ENCODE measurements around the gene ATP7B. TPM values are rescaled to one million over a fixed set of nuclear protein-coding genes. Genes with fewer than 3 reads are reported as not detected.

The ATP7B gene
- total RNA-seq, 1 donor from 2014 or later: 11.2 TPM

GRCh38 chr13:51924756-51925544 is 86.3 kb downstream of the ATP7B start:
- Histone ChIP-seq H3K4me3 (ENCODE audit: low read depth, low read length) (no peak overlapping the region), H3K27me3 (ENCODE audit: control insufficient read depth, insufficient read depth, low read length) (no peaks in the 10 kb centered on the region), H3K36me3 (ENCODE audit: control insufficient read depth, insufficient read depth, low read length) (no peaks in the 10 kb centered on the region)
- DNase-seq (ENCODE audit: low read depth): no peak
- TF ChIP-seq CTCF (IDR thresholded peaks at IDR 0.05; ENCODE audit: insufficient read depth, low read length, poor library complexity, severe bottlenecking): no peak

- H3K36me3 ChIP-seq (ENCODE audit: control insufficient read depth, insufficient read depth, low read length): no peaks in the 10 kb centered on the region
- no peak for DNase-seq (ENCODE audit: low read depth)
- H3K4me3 ChIP-seq (ENCODE audit: low read depth, low read length): no peak overlapping the region
- TF ChIP-seq CTCF (IDR thresholded peaks at IDR 0.05; ENCODE audit: insufficient read depth, low read length, poor library complexity, severe bottlenecking): peak; percentile 25
- H3K27me3 ChIP-seq (ENCODE audit: control insufficient read depth, insufficient read depth, low read length): no peaks in the 10 kb centered on the region
Measured at GRCh38 chr13:51923983-51924539, 87.2 kb downstream of the ATP7B start.

GRCh38 chr13:51922771-51923480 is 88.3 kb downstream of the ATP7B start:
- Histone ChIP-seq H3K36me3 (ENCODE audit: control insufficient read depth, insufficient read depth, low read length) (no peaks in the 10 kb centered on the region), H3K4me3 (ENCODE audit: low read depth, low read length) (no peak overlapping the region), H3K27me3 (ENCODE audit: control insufficient read depth, insufficient read depth, low read length) (no peaks in the 10 kb centered on the region)
- no peak for TF ChIP-seq CTCF (IDR thresholded peaks at IDR 0.05; ENCODE audit: insufficient read depth, low read length, poor library complexity, severe bottlenecking)
- DNase-seq (ENCODE audit: low read depth): no peak

GRCh38 chr13:51921790-51922740 is 89.2 kb downstream of the ATP7B start:
- TF ChIP-seq CTCF (IDR thresholded peaks at IDR 0.05; ENCODE audit: insufficient read depth, low read length, poor library complexity, severe bottlenecking): no peak
- no peak overlapping the region for H3K4me3 ChIP-seq (ENCODE audit: low read depth, low read length)
- H3K36me3 ChIP-seq (ENCODE audit: control insufficient read depth, insufficient read depth, low read length): no peaks in the 10 kb centered on the region
- no peaks in the 10 kb centered on the region for H3K27me3 ChIP-seq (ENCODE audit: control insufficient read depth, insufficient read depth, low read length)
- DNase-seq (ENCODE audit: low read depth): no peak

GRCh38 chr13:51920786-51921185 is 90.5 kb downstream of the ATP7B start:
- no peak for DNase-seq (ENCODE audit: low read depth)
- H3K4me3 ChIP-seq (ENCODE audit: low read depth, low read length): no peak overlapping the region
- H3K36me3 ChIP-seq (ENCODE audit: control insufficient read depth, insufficient read depth, low read length): no peaks in the 10 kb centered on the region
- TF ChIP-seq CTCF (IDR thresholded peaks at IDR 0.05; ENCODE audit: insufficient read depth, low read length, poor library complexity, severe bottlenecking): no peak
- H3K27me3 ChIP-seq (ENCODE audit: control insufficient read depth, insufficient read depth, low read length): no peaks in the 10 kb centered on the region

All from kidney epithelial cell (primary cell).